Astrocyte (in vitro differentiated cells and primary cell): ENCODE results near the gene TIMM22. TPM values are rescaled to one million over a fixed set of nuclear protein-coding genes. Genes with fewer than 3 reads are reported as not detected.

Experiments used
- DNase-seq: peaks from one replicate; pipeline ENCODE4 v3.0.0-alpha.2; 2010; ENCODE audit warnings: low read depth
- FAIRE-seq: peaks from 2 replicates; lab custom pipeline; 2011; peaks lifted over from hg19 to GRCh38; lab: Jason Lieb, UNC
- H2AFZ ChIP-seq: 2 replicates; pipeline ENCODE4 v1.6.0; 2012; ENCODE audit warnings: low read depth, low read length, inconsistent platforms
- H3K27ac ChIP-seq: 2 replicates; pipeline ENCODE4 v1.5.1; 2011; ENCODE audit warnings: low read depth, low read length, inconsistent platforms
- H3K27me3 ChIP-seq: 2 replicates; pipeline ENCODE4 v1.6.0; 2011; ENCODE audit warnings: low read length, inconsistent platforms; ENCODE audit not compliant: insufficient read depth
- H3K36me3 ChIP-seq: 2 replicates; pipeline ENCODE4 v1.5.1; 2011; ENCODE audit warnings: low read length, inconsistent platforms; ENCODE audit not compliant: insufficient read depth
- H3K4me1 ChIP-seq: 2 replicates; pipeline ENCODE4 v1.5.1; 2011; ENCODE audit warnings: low read length, inconsistent platforms; ENCODE audit not compliant: insufficient read depth
- H3K4me2 ChIP-seq: 2 replicates; pipeline ENCODE4 v1.6.0; 2012; ENCODE audit warnings: low read length, inconsistent platforms
- H3K4me3 ChIP-seq: 2 replicates; pipeline ENCODE4 v1.5.1; 2011; ENCODE audit warnings: low read depth, mild to moderate bottlenecking, low read length, inconsistent platforms; ENCODE audit not compliant: insufficient read depth
- H3K79me2 ChIP-seq: 2 replicates; pipeline ENCODE4 v1.6.0; 2012; ENCODE audit warnings: mild to moderate bottlenecking, low read length, inconsistent platforms; ENCODE audit not compliant: insufficient read depth
- H3K9ac ChIP-seq: 2 replicates; pipeline ENCODE4 v1.6.0; 2012; ENCODE audit warnings: mild to moderate bottlenecking, low read length, inconsistent platforms
- H3K9me3 ChIP-seq: 2 replicates; pipeline ENCODE4 v1.5.1; 2012; ENCODE audit warnings: low read depth, mild to moderate bottlenecking, low read length, inconsistent platforms; ENCODE audit not compliant: insufficient read depth
- H4K20me1 ChIP-seq: 2 replicates; pipeline ENCODE4 v1.6.0; 2012; ENCODE audit warnings: low read length, inconsistent platforms; ENCODE audit not compliant: insufficient read depth
- H3K27ac Mint-ChIP-seq: one replicate; pipeline ENCODE4 v1.8.0; 2021; ENCODE audit warnings: mild to moderate bottlenecking, mixed read lengths; ENCODE audit not compliant: unreplicated experiment
- H3K27me3 Mint-ChIP-seq: one replicate; pipeline ENCODE4 v1.8.0; 2021; ENCODE audit warnings: low read depth, mixed read lengths; ENCODE audit not compliant: unreplicated experiment
- H3K36me3 Mint-ChIP-seq: one replicate; pipeline ENCODE4 v1.8.0; 2021; ENCODE audit warnings: low read depth, mixed read lengths; ENCODE audit not compliant: unreplicated experiment
- H3K4me1 Mint-ChIP-seq: one replicate; pipeline ENCODE4 v1.8.0; 2021; ENCODE audit warnings: low read depth, mixed read lengths; ENCODE audit not compliant: unreplicated experiment
- H3K4me3 Mint-ChIP-seq: one replicate; pipeline ENCODE4 v1.8.0; 2021; ENCODE audit warnings: mild to moderate bottlenecking, moderate library complexity, mixed read lengths; ENCODE audit not compliant: unreplicated experiment
- H3K9me3 Mint-ChIP-seq: one replicate; pipeline ENCODE4 v1.8.0; 2021; ENCODE audit warnings: mild to moderate bottlenecking, mixed read lengths; ENCODE audit not compliant: unreplicated experiment
- EZH2 ChIP-seq: IDR thresholded peaks from 2 replicates; pipeline ENCODE4 v1.6.1; 2012; ENCODE audit warnings: mild to moderate bottlenecking, low read length, inconsistent platforms; ENCODE audit not compliant: insufficient read depth
- total RNA-seq: library from RNA; stranded (reverse); gene quantifications from 2 replicates; pipeline ENCODE4 v1.2.1, GENCODE V29; 2021
- TF ChIP-seq, protein P1 (sequence below): IDR thresholded peaks from 2 replicates; pipeline ENCODE4 v1.5.1; 2011; ENCODE audit warnings: low read depth, mild to moderate bottlenecking, inconsistent platforms, low read length, moderate library complexity; ENCODE audit not compliant: insufficient read depth

Gene TIMM22
- total RNA-seq, 1 donor from 2014 or later = 20.0 TPM

- H3K4me1 ChIP-seq = peaks cover 22% of the 10 kb centered on the region
- H3K9me3 ChIP-seq = no peaks in the 10 kb centered on the region
- DNase-seq = peak; percentile 44
- H4K20me1 ChIP-seq = peaks cover 44% of the 10 kb centered on the region
- H3K27ac ChIP-seq = peak overlapping the region; percentile 58
- Mint-ChIP-seq H3K36me3 (peaks cover 2% of the 10 kb centered on the region), H3K4me3 (peak overlapping the region; percentile 97), H3K4me1 (peaks cover 26% of the 10 kb centered on the region), H3K9me3 (no peaks in the 10 kb centered on the region), H3K27me3 (no peaks in the 10 kb centered on the region), H3K27ac (peak overlapping the region; percentile 94)
- FAIRE-seq = no peak
- H3K27me3 ChIP-seq = no peaks in the 10 kb centered on the region
- peak overlapping the region; percentile 58 for H2AFZ ChIP-seq
- H3K36me3 ChIP-seq = no peaks in the 10 kb centered on the region
- peak overlapping the region; percentile 73 for H3K4me3 ChIP-seq
- peak overlapping the region; percentile 84 for H3K9ac ChIP-seq
- peak overlapping the region; percentile 93 for H3K4me2 ChIP-seq
- no peak for TF ChIP-seq EZH2
- TF ChIP-seq, protein P1, sequence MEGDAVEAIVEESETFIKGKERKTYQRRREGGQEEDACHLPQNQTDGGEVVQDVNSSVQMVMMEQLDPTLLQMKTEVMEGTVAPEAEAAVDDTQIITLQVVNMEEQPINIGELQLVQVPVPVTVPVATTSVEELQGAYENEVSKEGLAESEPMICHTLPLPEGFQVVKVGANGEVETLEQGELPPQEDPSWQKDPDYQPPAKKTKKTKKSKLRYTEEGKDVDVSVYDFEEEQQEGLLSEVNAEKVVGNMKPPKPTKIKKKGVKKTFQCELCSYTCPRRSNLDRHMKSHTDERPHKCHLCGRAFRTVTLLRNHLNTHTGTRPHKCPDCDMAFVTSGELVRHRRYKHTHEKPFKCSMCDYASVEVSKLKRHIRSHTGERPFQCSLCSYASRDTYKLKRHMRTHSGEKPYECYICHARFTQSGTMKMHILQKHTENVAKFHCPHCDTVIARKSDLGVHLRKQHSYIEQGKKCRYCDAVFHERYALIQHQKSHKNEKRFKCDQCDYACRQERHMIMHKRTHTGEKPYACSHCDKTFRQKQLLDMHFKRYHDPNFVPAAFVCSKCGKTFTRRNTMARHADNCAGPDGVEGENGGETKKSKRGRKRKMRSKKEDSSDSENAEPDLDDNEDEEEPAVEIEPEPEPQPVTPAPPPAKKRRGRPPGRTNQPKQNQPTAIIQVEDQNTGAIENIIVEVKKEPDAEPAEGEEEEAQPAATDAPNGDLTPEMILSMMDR = no peak
- H3K79me2 ChIP-seq = peaks cover 52% of the 10 kb centered on the region
Observed at GRCh38 chr17:978103-979093, 18.5 kb upstream of the TIMM22 start.

DNA sequence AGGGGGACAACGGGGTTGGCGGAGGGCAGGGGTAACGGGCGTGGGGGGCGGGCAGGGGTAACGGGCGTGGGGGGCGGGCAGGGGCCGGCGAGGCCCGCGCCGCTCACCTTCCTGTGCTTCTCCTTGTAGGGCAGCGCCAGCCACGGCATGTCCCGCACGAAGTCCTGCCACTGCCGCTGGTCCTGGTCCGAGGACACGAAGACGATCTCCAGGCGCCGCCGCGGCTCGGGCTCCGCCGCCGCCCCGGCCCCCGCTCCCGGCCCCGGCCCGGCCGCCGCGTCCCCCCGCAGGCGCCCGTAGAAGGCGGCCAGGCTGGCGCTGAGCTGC lies 17.8 kb upstream of the TIMM22 start:
- H3K9me3 ChIP-seq = no peaks in the 10 kb centered on the region
- Mint-ChIP-seq H3K4me1 (peaks cover 26% of the 10 kb centered on the region), H3K36me3 (peaks cover 2% of the 10 kb centered on the region), H3K27ac (no peak overlapping the region), H3K4me3 (peak overlapping the region; percentile 64), H3K27me3 (no peaks in the 10 kb centered on the region), H3K9me3 (no peaks in the 10 kb centered on the region)
- peaks cover 39% of the 10 kb centered on the region for H4K20me1 ChIP-seq
- no peak overlapping the region for H2AFZ ChIP-seq
- no peaks in the 10 kb centered on the region for H3K36me3 ChIP-seq
- peak overlapping the region; percentile 67 for H3K4me3 ChIP-seq
- TF ChIP-seq EZH2 = no peak
- TF ChIP-seq, protein P1 = no peak
- peak overlapping the region; percentile 65 for H3K9ac ChIP-seq
- peak overlapping the region; percentile 80 for H3K4me2 ChIP-seq
- H3K27me3 ChIP-seq = no peaks in the 10 kb centered on the region
- H3K27ac ChIP-seq = peak overlapping the region; percentile 25
- H3K79me2 ChIP-seq = peaks cover 47% of the 10 kb centered on the region
- FAIRE-seq (no peak), DNase-seq (no peak)
- H3K4me1 ChIP-seq = peaks cover 22% of the 10 kb centered on the region
